Lower leg skin (tissue), 3 donors: ENCODE results near the gene RASGRP2.

Experiments used
- POLR2A ChIP-seq, 2 donors: fragments of 450-650 bp; IDR thresholded peaks; one replicate each; pipeline ENCODE4 v1.6.1; 2016 to 2017; ENCODE audit warnings: antibody characterized with exemption in 2 of 2, mild to moderate bottlenecking in 1 of 2, moderate library complexity in 1 of 2
- TF ChIP-seq, protein P1 (sequence below), 3 donors: fragments of 450-650 bp; IDR thresholded peaks; one replicate each; pipeline ENCODE4 v1.5.1; 2016; ENCODE audit warnings: antibody characterized with exemption in 3 of 3, mild to moderate bottlenecking in 3 of 3, moderate library complexity in 2 of 3

DNA sequence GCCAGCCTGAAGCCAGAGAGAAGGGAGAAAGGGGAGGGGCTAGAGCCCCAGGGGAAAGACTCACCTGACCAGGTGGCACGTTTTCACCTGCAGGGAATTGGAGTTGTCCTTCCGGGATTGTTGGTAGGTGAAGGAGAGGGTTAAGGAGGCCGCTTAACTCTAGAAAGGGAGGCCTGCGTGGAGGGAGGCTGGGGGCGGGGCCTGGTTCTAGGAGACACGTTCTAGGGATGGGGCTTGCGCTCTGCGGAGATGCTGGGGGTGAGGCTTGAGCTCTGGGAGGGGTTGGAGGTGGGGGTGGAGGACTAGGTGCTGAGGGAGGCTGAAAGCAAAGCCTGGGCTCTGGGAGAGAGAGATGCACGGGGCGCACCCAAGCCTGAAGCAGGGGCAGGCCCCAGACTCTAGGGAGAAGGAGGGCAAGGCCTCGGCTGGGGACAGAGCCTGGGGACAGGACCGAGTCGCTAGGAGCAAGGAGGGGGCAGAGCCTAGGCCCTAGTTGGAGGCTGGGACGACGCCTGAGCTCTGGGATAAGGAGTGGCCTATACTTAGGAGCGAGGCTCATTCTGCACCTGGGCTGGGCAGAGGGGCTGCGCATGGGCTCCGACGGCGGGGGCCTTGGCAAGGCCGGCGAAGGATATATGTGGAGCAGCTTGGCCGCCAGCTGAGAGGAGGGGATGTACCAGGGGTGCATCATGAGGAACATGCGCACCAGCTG lies 2.4 kb downstream of the RASGRP2 start:
- TF ChIP-seq, protein P1, sequence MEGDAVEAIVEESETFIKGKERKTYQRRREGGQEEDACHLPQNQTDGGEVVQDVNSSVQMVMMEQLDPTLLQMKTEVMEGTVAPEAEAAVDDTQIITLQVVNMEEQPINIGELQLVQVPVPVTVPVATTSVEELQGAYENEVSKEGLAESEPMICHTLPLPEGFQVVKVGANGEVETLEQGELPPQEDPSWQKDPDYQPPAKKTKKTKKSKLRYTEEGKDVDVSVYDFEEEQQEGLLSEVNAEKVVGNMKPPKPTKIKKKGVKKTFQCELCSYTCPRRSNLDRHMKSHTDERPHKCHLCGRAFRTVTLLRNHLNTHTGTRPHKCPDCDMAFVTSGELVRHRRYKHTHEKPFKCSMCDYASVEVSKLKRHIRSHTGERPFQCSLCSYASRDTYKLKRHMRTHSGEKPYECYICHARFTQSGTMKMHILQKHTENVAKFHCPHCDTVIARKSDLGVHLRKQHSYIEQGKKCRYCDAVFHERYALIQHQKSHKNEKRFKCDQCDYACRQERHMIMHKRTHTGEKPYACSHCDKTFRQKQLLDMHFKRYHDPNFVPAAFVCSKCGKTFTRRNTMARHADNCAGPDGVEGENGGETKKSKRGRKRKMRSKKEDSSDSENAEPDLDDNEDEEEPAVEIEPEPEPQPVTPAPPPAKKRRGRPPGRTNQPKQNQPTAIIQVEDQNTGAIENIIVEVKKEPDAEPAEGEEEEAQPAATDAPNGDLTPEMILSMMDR (IDR thresholded peaks at IDR 0.05) = no peak
- TF ChIP-seq POLR2A (IDR thresholded peaks at IDR 0.05) = no peak
